Middle frontal gyrus (tissue), 1 donor: ENCODE data around the gene SNX24.
"Not testable (repeated sequence)": the region's sequence is repeated elsewhere in the genome, so short reads cannot be mapped to it uniquely, and the experiment has no call there.

Experiments used
- DNase-seq: peaks from one replicate; pipeline ENCODE4 v3.0.0-alpha.2; 2015; ENCODE audit warnings: low spot score; ENCODE audit errors: extremely low spot score

Gene SNX24

GRCh38 chr5:122959740-122960445 lies 114.5 kb downstream of the SNX24 start:
- DNase-seq = no peak

DNA sequence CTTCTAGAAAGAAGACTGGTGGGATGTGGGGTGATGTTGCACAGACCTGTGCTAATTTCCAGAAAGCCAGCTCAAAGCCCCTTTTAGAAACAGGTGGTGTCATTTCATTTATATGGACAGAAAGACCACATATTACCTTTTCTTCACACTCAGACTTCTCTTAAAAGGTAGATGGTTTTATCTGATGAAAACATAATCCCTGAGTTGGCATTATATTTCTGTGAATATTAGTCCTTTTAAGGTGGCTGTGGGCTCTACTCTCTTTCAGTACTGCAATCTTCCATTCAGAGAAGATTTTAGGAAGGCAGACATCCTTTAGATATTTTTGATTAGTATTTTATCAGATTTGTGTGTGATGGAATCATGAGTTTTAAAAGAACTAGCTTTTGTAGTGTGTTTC lies 117.9 kb downstream of the SNX24 start:
- no peak for DNase-seq

GRCh38 chr5:122965111-122965510 lies 119.7 kb downstream of the SNX24 start:
- no peak for DNase-seq

DNA sequence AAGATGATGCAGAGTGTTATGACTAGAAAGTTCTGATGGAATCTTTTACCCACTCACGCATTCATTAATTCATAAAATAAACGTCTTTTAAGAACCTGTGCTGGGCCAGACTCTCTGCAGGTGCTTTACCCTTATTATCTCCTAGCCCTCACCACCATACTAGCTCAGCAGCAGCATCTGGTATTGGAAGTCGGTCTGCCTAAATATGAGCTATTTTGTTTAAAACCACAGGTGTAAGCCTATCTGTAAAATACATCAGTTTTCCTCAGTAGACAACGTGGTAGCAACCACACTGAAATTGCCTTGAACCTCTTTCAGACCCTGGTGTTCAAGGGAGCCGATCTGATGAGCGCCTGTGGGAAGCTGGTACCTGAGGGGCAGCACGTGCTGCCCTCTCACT lies 121.7 kb downstream of the SNX24 start:
- DNase-seq = no peak

DNA sequence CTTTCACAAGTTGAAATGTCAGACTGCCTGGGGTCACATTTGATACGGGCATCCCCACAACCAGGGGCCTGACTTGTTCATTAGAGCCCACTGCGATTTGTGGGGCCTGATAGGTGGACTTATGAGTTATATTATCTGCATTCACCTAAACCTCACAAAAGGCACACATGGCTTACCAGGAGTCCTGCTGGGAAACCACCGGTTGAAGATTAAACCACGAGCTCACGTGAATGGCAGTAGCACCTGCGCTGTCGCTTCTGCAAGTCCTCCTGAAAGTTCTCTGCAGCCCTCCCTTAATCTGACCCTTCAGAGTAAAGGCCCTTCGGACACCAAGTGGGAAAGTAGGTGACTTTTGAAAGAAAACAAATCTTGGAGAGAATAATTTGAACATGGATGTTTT lies 122.2 kb downstream of the SNX24 start:
- DNase-seq = no peak

- DNase-seq = not testable (repeated sequence)
These were observed 122.6 kb downstream of the SNX24 start for GRCh38 chr5:122968056-122968455.

DNA sequence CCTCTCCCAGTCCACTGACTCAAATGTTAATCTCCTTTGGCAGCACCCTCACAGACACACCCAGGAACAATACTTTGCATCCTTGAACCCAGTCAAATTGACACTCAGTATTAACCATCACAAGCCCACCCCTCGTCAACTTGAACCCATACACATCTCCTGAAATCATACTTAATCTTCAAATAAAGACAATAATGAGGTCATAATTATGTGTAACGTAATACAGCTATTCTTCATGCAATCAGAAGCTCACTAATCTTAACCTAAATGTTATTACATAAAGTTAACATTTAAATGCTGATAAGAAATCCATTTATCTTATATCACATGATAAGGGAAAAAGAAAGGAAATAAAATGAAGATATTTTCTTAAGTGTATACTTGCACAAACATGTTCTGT lies 125.9 kb downstream of the SNX24 start:
- no peak for DNase-seq

DNA sequence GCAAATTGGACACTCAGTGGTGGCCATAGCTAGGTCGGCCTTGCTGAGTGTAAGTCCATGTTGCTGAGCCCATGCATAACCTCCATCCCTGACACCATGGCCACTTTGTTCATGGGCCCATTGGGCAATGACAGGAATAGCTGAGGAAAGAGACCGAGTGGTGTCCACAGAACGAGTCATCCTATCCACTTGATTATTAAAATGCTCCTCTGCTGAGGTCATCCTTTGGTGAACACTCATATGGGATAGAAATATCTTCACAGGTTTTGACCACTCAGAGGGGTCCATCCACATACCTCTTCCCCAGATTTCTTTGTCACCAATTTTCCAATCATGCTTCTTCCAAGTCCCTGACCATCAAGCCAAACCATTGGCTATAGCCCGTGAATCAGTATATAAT lies 127.5 kb downstream of the SNX24 start:
- no peak for DNase-seq

DNA sequence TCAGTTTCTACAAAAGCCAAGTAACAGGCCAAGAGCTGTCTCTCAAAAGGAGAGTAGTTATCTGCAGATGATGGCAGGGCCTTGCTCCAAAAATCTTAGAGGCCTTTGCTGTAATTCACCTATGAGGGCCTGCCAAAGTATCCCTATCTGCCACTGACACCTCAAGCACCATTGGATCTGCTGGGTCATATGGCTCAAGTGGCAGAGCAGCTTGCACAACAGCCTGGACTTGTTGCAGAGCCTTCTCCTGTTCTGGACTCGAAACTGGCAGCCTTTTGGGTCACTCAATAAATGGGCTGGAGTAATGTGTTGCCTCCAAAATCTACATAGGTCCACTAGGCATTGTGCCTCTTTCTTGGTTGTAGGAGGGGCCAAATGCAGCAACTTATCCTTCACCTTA lies 128.3 kb downstream of the SNX24 start:
- DNase-seq = not testable (repeated sequence)

DNA sequence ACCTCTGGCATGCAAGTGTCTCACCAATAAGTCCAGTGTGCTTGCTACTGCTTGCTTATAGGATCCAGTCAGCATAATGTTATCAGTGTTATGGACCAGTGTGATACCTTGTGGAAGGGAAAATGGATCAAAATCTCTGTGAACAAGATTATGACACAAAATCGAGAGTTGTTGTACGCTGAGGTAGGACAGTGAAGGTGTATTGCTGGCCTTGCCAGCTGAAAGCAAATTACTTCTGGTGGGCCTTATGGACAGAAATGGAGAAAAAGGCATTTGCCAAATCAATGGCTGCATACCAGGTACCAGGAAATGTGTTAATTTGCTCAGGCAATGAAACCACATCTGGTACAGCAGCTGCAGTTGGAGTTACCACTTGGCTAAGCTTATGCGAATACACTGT lies 128.8 kb downstream of the SNX24 start:
- DNase-seq = not testable (repeated sequence)

GRCh38 chr5:122977319-122977718 lies 131.9 kb downstream of the SNX24 start:
- DNase-seq = no peak

GRCh38 chr5:122978068-122978467 lies 132.7 kb downstream of the SNX24 start:
- DNase-seq = no peak

DNA sequence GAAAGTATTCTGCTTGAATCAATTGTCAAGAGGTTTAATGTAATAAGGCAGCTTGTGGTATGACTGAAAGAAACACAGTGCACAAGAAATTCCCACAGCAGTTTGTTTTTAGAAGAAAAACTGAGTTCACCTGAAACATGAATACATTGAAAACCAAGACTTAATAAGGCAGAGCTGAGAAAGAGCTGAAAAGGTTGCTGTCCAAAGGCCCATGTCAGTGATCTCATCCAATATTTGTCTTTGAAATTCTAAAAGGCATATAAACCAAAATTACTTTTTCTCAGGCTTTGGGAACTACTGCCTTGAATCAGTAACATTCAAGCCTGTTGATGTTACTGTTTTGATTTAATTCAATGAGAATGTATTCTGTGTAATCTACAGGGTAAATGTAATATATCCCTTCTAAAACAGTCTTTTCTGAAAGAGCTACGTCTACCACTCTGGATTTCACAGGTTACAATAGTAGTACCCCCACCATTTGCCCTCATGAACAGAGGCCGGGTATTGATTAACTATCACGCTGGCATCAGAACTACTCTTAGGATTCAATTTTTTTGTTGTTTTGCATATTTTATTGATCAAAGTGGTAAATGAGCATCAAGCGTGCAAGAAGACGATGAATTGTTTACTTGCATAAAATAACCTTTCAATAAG lies 133.4 kb downstream of the SNX24 start:
- DNase-seq = no peak

GRCh38 chr5:122981846-122982245 lies 136.4 kb downstream of the SNX24 start:
- DNase-seq = no peak

DNA sequence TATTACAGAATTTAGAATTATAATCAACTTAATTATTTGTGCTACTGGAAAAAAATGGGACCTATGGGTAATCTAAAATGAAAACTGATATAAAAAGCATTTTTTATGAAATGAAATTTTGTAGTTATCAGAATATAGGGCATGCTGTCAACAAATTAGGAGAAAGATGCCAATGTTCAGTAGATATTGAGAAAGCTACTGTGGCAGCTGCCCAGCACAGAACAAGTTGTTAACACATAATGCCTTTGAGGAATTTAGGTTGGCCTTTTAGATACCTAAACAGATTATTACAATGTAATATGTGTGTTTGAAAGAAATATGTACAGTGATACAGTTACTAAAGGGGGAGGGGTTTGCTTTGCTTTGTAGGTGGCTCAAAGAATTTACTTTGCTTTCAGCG lies 137.0 kb downstream of the SNX24 start:
- DNase-seq = no peak

- DNase-seq = no peak
These were observed 139.0 kb downstream of the SNX24 start for GRCh38 chr5:122984425-122984824.

GRCh38 chr5:122985006-122985700 lies 139.7 kb downstream of the SNX24 start:
- DNase-seq = no peak

DNA sequence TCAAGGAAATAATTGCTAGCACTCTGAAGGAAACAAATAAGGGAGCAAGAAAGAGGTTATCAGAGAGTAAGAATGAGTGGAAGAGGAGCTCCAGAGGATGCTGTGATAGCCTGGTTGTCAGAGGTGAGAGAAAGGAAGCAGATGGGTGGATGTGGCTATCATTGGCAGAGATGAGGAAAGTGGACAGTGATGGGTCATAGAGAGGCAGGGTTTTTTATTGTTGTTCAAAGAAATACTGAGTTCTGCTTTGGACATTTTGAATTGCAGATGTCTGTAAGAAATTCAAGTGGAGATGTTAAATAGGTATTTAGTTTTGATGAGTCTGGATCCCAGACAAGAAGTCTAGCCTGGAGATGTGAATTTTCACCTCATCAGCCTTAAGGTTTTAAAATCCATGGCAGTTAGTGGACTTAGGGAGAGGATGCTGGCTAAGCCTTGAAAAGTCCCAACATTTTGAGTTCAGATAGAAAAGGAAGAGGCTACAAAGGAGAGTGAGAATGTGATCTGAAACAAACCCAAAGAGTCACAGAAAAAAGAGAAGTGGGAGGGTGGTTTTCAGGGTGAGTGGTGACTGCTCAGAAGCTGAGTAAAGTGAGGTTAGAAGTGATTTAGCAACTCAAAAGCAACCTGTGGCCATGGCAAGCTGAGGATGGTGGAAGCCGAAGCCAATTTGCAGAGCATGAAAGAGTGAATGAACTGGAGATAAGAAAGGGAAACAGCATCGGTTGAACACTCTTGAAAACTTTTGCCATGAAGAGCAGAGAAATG lies 140.7 kb downstream of the SNX24 start:
- DNase-seq = no peak

- no peak for DNase-seq
These were observed 150.7 kb downstream of the SNX24 start for GRCh38 chr5:122996091-122996490.

GRCh38 chr5:122997294-122997693 lies 151.9 kb downstream of the SNX24 start:
- DNase-seq = no peak

- DNase-seq = no peak
These were observed 154.6 kb downstream of the SNX24 start for GRCh38 chr5:122999947-123000563.
